GM19328 (cell line): ENCODE measurements around the gene OTOL1.
"Not testable (repeated sequence)": the region's sequence is repeated elsewhere in the genome, so short reads cannot be mapped to it uniquely, and the experiment has no call there.

Source experiments
- ATAC-seq: cut with Tn5 transposase; IDR thresholded peaks from one replicate; pipeline ENCODE4 v1.9.1; 2021; ENCODE audit warnings: mild to moderate bottlenecking, moderate library complexity; ENCODE audit not compliant: unreplicated experiment

Gene OTOL1

DNA sequence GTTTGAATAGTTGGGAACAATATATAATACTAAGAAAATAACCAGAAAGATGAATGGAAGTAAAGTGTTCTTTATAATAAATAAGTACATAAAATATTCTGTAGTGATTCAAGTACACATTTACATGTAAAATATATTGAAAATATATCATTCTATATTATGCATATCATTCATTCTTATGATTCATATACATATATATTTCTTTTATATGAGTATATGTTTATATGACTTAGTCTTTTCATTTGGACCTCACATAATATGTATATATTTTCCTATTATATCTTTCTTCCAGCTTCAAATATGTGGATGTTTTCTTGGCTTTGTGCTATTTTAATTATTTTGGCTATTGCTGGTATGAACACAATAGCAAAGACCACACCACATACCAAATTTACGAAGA lies at the start of gene OTOL1:
TSS of gene OTOL1 (plus strand) at position 301 of the 400 bp plus-strand sequence. CDS start at position 301, 0 bp downstream.
- ATAC-seq, result no peak

DNA sequence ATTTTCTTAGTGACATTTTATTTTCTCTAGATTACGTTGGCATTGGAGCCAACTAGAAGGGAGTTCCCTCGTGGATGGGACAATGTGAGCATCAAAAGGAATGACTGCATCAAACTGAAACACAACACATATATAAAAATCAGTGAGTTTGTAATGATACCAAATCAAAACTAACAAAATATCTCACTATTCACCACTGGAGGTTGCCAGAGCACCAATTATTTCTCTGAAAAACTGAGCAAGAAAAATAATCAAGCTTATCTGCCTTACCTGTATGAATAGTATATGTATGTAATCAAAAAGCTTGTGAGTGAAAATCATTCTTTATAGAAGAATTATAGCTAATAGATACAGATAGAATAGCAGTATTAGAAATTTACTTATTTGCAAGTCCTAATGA lies 46.8 kb upstream of the OTOL1 start:
- no peak for ATAC-seq

DNA sequence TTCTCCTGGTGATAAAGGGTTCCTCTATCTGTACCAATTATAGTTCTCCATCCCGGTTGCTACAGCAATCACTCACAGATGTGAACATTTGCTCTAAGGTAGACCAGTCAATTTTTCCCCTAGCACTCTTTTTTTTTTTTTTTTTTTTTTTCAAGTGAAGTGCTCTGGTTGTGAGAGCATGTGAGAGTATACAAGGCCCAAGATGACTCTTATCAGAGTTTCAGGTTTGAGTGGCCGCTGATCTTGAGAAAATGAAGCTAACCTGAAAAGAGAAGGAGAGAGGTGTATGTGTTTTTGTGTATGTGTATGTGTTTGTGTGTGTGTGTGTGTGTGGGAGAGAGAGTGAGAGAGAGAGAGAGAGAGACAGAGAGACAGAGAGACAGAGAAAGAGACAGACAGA lies 44.4 kb upstream of the OTOL1 start:
- no peak for ATAC-seq

DNA sequence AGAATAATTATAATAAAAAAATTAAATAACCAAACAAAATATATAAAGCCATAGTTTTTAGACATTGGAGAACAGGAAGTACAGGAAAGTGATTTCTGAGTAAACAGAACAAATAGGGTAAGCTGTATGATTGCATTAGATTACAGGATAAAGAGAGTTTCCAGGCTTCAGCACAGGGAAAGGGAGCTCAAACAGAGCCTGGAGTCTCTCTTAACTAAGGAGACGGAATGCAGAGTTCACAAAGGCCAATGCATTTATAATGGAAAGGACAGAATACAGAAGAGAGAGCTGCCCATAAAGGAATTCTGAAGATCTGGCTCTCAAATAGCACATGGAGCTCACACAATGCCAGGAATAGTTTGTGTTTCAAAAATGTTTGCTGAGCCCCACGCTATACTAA lies 42.0 kb upstream of the OTOL1 start:
- ATAC-seq, result no peak

DNA sequence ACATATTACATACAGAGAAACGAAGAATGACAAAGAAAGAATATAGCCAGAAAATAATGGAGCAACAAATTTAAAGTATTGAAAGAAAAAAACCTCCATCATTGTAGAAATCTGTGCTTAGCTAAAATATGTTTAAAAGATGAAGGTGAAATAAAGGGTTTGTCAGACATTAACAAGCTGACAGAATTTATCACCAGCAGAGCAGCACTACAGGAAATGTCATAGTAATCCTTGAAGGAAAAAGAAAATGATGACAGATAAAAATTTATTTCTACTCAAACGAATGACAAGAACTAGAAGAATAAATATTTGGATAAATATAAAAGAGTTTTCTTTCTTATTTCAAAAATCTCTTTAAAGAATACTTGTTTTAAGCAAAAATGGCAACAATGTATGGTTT lies 40.6 kb upstream of the OTOL1 start:
- ATAC-seq, result no peak

DNA sequence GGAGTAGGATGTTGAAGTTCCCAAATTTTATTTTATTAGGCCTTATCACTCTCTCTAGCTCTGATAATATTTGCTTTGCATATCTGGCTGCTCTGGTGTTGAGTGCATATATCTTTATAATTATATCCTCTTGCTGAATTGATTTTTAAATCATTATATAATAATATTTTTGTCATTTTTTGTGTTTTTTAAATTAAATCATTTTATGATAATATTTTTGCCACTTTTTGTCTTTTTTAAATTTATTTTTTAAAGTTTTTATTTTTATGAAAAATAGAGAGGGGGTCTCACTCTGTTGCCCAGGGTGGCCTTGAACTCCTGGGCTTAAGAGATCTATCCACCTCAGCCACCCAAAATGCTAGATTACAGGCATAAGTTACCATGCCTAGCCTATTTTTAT lies 34.5 kb upstream of the OTOL1 start:
- no peak for ATAC-seq

DNA sequence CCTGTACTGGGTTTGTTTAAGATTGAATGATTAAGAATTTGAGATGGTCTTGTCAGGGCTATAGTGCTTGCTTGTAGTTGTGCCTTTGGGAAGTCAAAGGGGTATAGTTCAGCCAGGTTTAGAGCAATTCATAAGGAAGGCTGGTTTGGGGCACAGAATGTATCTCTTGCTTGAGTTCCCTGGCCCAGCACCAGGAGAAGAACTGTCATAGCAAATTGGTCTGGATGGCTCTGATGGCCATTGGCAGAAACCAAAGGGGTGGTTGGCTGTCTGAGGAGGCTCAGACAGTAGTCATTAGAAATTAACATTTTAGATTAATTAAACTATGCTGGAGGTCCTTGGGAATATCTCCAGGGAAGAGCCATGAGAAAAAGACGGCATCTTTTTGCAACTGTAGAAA lies 25.4 kb upstream of the OTOL1 start:
- no peak for ATAC-seq

DNA sequence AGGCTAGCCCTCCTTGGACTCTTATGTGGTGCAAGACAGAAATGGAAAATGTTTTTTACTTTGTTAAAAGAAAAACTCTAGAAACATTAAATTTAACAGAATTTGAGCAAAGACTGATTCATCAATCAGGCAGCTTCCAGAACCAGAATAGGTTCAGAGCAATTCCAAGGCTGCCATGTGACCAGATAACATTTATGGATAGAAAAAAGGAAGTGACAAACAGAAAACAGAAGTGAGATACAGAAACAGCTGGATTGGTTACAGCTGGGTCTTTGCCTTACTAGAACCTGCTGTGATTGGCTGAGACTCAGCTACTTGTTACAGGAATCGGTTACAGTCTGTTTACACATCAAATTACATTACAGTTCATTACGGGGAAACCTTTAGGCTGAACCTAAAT lies 22.5 kb upstream of the OTOL1 start:
- no peak for ATAC-seq

DNA sequence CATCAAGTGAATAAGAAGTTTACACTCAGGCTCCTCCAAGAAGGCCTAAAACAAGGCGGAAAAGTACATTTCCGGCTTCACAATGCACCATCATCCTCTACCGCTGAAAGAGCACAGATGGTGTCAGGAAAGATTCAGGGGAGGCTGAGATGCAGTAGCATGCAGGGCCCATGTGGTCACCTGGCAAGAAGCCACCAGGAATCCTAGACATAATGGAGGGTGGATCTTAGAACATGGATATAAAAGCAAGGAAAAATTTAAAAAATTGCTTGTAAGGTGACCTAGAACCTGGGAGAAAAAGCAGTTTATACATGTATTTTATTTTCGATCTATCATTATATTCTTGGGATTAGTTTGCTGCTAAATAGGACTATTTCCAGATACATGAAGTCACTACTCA lies 21.9 kb upstream of the OTOL1 start:
- no peak for ATAC-seq

DNA sequence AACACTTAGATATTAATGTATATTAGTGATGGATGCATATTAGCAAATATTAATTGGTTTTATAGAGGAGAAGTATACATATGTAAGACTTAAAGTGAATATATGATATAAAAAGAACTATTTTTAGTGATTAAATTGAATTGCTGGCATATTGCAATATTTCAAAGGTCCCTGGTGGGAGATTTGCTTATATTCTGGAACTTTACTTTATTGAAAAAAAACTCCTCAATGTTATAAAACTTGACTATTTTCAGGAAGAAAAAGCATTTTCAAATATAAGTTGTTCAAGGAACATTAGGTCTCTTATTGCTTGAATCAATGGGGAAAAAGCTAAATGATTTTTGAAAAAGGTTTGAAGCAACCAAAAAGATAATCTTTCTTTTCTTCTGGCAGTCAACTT lies 21.4 kb upstream of the OTOL1 start:
- ATAC-seq, result no peak

DNA sequence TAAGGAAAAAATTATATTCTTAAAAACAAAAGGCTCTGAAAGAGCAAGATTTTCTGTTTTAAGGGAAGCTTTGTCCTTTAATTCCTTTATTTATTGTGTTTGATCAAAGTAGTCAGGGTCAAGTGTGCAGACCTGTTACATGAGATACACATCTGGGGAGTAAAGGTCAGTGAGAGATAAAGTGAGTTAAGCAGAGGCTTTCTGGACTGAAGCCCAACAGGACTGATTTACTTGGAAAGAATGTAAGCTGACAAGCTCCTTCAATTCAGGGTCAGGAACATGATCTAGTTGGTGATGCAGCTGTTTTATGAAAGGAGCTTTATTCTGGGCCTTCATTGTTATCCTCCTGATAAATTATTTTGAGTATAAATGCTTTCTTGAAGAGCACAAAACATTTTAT lies 20.7 kb upstream of the OTOL1 start:
- no peak for ATAC-seq

DNA sequence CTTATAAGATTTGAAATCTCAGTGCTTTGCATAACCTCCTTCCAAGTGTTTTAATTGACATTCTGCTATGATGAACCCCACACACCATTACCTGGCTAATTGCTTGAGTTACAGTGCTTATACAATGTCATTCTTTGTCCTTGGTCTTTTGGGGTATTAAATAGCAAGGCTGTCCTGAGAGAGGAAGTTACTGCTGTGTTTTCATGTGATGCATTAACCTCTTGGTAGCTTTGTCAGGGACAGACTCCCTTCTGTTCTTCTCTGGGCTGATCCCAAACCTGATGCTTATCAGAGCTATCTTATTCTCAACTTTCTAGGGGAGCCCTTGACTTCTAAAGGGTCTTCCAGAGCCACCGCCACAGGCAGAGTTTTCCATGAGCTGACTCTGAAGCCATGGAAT lies 12.4 kb upstream of the OTOL1 start:
- ATAC-seq, result no peak

DNA sequence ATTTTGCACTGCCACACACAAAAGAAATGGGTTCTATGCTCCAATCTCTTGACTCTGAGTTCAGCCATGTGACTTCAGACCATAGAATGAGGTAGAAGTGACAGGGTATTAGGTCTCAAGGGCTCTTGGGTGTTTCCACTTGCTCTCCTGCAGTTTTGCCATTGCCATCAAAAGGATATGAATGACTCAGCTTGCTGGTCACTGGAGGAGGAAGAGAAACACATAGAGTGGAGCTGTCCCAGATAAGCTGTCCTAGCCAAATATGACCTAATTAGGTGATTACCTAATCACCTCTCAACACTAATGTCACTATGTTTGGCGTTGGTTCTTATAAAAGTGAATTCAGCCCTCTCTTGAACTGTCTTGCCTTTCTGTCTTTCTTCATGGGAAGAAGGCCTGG lies 8.3 kb upstream of the OTOL1 start:
- ATAC-seq, result not testable (repeated sequence)

DNA sequence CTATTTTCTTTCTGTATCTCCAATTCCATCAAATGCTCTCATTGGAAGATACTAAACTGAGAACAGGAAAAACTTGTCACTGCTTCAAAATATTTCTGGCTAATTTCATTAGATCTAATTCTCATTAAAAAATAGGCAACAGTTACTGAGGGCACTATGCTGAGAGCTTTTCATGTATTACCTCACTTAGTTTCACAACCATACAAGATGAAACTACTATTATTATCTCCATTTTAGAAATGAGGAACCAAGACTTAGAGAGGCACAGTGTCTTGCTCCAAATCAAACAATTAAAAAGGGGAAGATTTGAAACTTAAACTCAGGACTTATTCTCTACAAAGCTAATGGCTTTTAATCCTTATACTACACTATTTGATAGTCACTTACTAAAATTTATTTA lies 7.2 kb upstream of the OTOL1 start:
- peak; percentile 99 for ATAC-seq

DNA sequence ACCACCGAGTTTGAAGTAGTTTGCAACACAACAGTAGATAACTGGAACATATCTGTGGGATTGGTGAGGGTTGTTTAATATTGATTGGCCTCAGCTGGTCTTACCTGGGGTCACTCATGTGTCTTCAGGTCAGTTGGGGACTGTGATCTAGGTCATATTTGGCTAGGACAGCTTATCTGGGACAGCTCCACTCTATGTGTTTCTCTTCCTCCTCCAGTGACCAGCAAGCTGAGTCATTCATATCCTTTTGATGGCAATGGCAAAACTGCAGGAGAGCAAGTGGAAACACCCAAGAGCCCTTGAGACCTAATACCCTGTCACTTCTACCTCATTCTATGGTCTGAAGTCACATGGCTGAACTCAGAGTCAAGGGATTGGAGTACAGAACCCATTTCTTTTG lies 5.8 kb upstream of the OTOL1 start:
- ATAC-seq, result not testable (repeated sequence)

DNA sequence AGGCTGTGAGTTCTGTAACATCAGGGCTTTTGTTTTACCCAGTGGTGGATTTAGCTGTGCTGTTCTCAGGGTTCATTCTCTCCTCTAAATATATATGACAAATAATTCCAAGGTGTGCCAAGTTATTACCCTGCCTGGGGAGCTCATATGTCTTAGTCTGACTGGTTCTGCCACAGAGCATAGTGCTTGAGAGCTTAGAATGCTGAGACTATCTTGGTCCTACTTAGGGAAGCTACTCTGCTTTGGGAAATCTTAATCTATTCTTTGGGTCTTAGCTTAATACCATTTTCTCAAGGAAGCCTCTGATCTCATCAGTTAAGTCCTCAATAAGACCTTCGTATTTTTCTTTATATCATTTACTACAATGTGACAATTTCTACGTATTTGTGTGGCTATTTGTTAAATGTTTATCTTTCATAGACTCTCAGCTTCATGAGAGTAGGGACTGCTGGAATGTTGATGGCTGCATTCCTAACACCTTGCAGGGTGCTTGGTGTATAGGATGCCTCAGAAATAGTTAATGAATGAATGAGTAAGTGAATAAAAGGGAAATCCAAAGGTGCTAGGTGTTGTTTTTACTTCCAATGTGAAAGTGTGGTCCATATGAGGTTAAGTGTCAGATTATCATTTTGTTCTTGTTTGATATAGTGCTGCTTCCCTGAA lies 1.8 kb downstream of the OTOL1 start:
- no peak for ATAC-seq

DNA sequence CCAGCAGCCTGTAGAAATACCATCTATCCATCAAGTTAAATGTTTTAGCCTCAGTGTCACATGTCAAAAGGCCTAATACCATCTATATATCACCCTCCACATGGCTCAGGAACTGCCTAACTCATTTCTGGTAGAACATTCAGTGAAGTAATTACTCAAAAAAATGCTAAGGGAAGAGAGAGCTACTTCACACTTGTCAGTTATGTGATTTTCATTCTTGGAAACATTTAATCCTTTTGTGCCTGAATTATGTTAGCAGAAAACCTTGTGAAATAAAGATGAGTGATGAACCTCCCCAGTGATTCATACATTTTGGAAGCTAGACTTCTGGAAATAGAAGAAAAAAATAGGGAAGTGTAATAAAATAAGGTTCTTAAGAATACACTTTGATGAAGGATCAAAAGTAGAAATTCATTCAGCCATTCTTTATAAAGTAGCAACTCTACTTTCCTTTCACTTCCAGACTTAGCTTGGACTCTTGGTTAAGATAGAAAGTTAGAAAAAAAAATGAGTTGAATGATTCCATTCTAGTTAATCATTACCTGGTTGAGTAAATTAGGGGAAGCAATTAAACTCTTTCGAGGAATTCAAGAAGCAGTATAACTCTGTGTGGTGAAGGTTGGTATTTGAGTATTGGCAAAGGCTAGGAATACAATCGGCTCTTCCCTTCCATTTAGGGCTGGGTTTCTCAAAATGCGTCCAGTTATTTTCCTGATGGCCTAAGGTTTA lies 3.6 kb downstream of the OTOL1 start:
- no peak for ATAC-seq

DNA sequence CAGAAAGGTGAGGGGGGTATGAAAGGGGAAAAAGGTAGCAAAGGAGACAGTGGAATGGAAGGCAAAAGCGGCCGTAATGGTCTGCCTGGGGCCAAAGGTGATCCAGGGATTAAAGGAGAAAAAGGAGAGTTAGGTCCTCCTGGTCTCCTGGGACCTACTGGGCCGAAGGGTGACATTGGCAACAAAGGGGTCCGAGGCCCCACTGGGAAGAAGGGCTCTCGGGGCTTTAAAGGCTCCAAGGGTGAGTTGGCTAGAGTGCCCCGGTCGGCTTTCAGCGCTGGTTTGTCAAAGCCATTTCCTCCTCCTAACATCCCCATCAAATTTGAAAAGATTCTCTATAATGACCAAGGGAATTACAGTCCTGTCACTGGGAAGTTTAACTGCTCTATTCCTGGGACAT lies 6.7 kb downstream of the OTOL1 start:
- no peak for ATAC-seq

DNA sequence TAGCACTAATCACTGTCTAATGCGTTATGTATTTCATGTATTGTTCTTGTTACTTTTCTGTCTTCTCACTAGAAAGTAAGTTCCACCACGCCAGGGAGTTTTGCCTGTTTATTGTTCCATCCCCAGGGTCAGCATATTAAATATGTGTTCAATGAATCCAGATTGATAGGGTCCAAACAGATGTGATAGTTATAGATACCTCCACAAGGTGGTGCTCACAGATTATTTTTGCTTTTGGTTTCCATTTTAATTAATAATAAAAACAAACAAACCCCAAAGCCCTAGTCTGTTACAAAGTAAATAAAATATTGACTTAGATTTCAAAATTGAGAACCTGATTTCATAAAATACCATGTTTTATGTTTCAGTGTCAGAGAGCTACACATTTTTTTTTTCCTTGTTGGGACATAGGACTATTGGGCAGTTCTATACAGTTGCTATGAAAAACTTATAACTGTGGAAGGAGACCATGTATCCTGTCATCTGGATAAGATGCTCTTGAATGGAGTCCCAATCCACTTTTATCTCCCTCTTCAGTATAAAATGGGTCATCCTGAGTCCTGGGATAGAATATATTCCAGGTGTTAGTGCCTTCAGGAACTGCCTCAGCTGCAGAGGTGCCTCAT lies 12.4 kb downstream of the OTOL1 start:
- peak; percentile 74 for ATAC-seq

DNA sequence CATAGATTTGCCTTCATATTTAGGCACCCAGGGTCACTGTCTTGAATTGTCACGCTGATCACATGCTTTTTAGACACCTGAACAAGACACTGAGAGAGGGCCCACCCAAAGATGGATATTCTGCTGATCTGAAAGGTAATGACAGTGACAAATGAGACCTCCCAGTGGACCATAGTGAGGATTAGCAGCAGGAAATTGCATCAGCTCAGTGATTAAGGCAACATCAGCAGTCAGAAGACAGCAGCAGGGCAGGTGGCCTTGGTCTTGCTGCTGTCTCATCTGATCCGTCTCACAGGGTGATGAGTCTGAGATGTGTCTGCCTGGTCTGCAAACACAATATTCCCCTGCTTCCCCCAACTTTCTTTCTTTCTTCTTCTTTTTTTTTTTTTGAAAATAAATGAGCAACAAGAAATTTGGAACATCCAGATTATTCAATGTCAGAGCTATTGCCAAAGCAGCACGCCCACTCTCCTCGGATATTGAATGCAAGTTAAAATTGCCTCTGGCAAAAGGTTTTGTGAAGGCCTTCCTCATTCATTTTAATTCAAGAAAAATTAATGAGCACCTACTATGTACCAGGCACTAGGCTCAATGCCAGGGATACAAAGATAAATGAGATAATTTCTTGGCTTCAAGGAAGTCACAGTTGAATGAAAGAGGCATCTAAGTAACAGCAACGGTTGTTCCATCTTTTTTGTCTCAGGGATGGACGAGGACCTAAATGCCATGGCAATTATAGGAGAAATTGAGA lies 14.1 kb downstream of the OTOL1 start:
- no peak for ATAC-seq

DNA sequence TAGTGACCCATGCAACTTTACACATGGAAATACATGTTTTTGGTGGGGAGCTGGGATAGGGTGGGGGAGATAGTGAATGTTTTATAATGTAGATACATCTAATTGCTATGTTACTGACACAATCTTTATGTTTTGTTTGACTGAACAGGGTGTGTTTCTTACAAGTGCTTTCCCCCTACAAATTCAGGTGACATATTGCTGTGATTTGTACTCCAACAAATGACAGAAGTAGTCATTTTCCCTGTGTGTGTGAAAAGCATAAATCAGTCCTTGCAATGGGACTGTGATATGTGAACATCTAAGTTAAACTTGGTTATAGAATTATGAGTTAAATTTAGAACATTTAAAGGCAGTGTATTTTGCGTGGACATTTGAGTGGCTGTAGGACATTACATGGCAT lies 27.3 kb downstream of the OTOL1 start:
- ATAC-seq, result no peak

DNA sequence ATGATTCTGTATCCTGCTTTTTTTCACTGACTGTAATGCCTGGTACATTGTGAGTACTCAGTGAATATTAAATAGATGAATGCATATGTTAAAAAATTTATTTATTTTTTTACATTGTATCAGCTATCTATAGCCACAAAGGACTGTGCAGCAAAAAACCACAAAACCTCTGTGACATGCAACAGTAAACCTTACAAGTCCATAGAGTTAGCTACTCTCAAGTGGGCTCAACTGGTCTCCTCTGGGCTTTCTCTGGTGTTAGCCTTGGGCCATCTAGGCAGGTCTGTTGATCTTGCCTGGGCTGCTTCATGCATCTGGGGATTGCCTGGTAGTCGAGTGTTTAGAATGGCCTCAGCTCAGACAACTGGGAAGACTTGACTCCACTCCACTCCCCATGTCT lies 35.3 kb downstream of the OTOL1 start:
- no peak for ATAC-seq
